K562 (cell line): ENCODE results near the gene RIMKLB. TPM values are rescaled to one million over a fixed set of nuclear protein-coding genes. Genes with fewer than 3 reads are reported as not detected.

Experiments used
- CSDE1 ChIP-seq, 2 experiments: fragments of 450-650 bp; IDR thresholded peaks; 2 replicates each; pipeline ENCODE4 v1.6.1; 2016; ENCODE audit warnings: mild to moderate bottlenecking in 1 of 2
- POLR2G ChIP-seq: fragments of 200-400 bp; formaldehyde crosslinking; IDR thresholded peaks from 2 replicates; pipeline ENCODE4 v1.6.1; 2017; ENCODE audit warnings: low read depth, mild to moderate bottlenecking, antibody characterized with exemption, low read length, moderate library complexity
- SAP30 ChIP-seq: fragments of 200-600 bp; sonication (generic); IDR thresholded peaks from 2 replicates; pipeline ENCODE4 v1.6.1; 2012; ENCODE audit warnings: borderline replicate concordance, low read depth, mild to moderate bottlenecking, moderate library complexity, low read length, control low read depth, inconsistent platforms; ENCODE audit not compliant: insufficient read depth, poor library complexity, severe bottlenecking
- THAP7 ChIP-seq: fragments of 250-450 bp; sonication (Bioruptor Pico); IDR thresholded peaks from 2 replicates; pipeline ENCODE4 v1.5.0; 2021
- ZNF311 ChIP-seq: fragments of 250-450 bp; sonication (Bioruptor Pico); IDR thresholded peaks from 2 replicates; pipeline ENCODE4 v1.4.0; 2020; ENCODE audit warnings: mild to moderate bottlenecking, moderate library complexity
- ZNF592 ChIP-seq: fragments of 450-650 bp; IDR thresholded peaks from 2 replicates; pipeline ENCODE4 v1.6.1; 2017; ENCODE audit warnings: antibody characterized with exemption, mild to moderate bottlenecking
- polyA plus RNA-seq, 8 experiments: library from polyadenylated mRNA; depleted of rRNA in 4 of 8; stranded (reverse) in 5 of 8; unstranded in 3 of 8; fragments of >200 nt; fragmentation: Nextera tagmentation in 2 of 8; fragmentation: Illumina TruSeq in 1 of 8; extraction: Ambion mirVana in 2 of 8; extraction: Trizol in 1 of 8; gene quantifications; 2 replicates each; pipeline versions ENCODE4 v1.2.1 to v1.2.3, GENCODE V29; 2011 to 2014; ENCODE audit warnings: inconsistent platforms in 1 of 8, missing spikeins in 1 of 8
- total RNA-seq, 7 experiments: library from RNA; depleted of rRNA in 6 of 7; stranded (reverse); fragments of >200 nt in 6 of 7; fragmentation: Illumina TruSeq in 2 of 7; extraction: Trizol in 2 of 7; gene quantifications; 2 replicates each; pipeline versions ENCODE4 v1.2.1 to v1.2.3, GENCODE V29; 2011 to 2021; ENCODE audit warnings: low replicate concordance in 1 of 7
- TF ChIP-seq, protein P1 (sequence below), 2 experiments: fragments of 150-350 bp in 1 of 2; IDR thresholded peaks; 2 replicates each; pipeline ENCODE4 v1.6.1; 2012 to 2016; ENCODE audit warnings: low read depth in 2 of 2, low read length in 2 of 2, mild to moderate bottlenecking in 1 of 2, moderate library complexity in 1 of 2
- TF ChIP-seq, protein P2 (sequence below): sonication (generic); formaldehyde crosslinking; IDR thresholded peaks from 2 replicates; pipeline ENCODE4 v1.8.1; 2023; ENCODE audit warnings: mild to moderate bottlenecking, missing genetic modification reagents

The RIMKLB gene
- total and polyA plus RNA-seq, 9 of the 15 experiments (the other 6 are each of a cell fraction or from before 2014, with no cell fraction given) = 6.5 to 22.8 (median 17.2) TPM

DNA sequence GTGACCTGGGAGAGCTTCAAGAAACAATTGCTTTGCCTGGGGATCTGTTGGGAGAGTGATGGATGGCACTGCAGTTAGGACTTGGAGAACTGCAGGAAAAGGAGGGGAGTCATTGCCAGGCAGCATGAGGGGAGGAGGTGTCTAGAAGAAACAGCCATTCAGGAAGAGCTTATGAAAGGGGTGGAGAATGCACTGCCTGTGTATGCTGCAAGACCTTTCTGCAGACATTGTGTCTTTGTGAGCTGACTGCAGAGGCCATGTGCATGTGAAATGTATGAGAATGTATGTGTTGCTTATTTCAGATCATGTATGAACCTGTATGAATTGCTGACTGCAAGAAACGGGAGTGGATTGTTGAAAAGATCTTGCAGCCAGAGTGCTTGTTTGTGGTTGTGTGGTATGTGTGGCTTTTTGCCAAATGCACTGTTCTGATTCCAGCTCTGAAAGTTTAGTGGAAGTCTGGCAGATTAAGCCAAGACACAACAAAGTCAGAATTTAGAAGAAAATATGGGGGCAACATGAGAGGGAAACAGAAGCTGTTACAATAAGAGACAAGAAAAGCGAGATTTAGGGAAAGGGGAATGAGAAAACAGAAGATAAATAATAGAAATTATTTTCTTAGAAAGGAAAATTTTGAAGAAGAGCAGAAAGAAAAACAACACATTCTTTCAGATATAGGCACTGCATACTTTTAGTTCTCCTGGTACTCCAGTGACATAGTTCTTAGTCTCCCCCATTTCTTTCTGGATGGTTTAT is 9.8 kb upstream of the RIMKLB start (continued):
- TF ChIP-seq POLR2G (no peak), CSDE1 (IDR thresholded peaks at IDR 0.05) (no peak), SAP30 (no peak), ZNF592 (no peak), THAP7 (CRISPR knock-in tag) (no peak), ZNF311 (CRISPR knock-in tag) (no peak)
- TF ChIP-seq, protein P1, sequence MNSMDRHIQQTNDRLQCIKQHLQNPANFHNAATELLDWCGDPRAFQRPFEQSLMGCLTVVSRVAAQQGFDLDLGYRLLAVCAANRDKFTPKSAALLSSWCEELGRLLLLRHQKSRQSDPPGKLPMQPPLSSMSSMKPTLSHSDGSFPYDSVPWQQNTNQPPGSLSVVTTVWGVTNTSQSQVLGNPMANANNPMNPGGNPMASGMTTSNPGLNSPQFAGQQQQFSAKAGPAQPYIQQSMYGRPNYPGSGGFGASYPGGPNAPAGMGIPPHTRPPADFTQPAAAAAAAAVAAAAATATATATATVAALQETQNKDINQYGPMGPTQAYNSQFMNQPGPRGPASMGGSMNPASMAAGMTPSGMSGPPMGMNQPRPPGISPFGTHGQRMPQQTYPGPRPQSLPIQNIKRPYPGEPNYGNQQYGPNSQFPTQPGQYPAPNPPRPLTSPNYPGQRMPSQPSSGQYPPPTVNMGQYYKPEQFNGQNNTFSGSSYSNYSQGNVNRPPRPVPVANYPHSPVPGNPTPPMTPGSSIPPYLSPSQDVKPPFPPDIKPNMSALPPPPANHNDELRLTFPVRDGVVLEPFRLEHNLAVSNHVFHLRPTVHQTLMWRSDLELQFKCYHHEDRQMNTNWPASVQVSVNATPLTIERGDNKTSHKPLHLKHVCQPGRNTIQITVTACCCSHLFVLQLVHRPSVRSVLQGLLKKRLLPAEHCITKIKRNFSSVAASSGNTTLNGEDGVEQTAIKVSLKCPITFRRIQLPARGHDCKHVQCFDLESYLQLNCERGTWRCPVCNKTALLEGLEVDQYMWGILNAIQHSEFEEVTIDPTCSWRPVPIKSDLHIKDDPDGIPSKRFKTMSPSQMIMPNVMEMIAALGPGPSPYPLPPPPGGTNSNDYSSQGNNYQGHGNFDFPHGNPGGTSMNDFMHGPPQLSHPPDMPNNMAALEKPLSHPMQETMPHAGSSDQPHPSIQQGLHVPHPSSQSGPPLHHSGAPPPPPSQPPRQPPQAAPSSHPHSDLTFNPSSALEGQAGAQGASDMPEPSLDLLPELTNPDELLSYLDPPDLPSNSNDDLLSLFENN (IDR thresholded peaks at IDR 0.05; ENCODE audit: low read depth in 2 of 2, low read length in 2 of 2) = no peak
- TF ChIP-seq, protein P2, sequence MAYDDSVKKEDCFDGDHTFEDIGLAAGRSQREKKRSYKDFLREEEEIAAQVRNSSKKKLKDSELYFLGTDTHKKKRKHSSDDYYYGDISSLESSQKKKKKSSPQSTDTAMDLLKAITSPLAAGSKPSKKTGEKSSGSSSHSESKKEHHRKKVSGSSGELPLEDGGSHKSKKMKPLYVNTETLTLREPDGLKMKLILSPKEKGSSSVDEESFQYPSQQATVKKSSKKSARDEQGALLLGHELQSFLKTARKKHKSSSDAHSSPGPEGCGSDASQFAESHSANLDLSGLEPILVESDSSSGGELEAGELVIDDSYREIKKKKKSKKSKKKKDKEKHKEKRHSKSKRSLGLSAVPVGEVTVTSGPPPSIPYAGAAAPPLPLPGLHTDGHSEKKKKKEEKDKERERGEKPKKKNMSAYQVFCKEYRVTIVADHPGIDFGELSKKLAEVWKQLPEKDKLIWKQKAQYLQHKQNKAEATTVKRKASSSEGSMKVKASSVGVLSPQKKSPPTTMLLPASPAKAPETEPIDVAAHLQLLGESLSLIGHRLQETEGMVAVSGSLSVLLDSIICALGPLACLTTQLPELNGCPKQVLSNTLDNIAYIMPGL (CRISPR knock-in tag) = no peak
